Measurements from ENCODE around the gene CAPZA1. TPM values are rescaled to one million over a fixed set of nuclear protein-coding genes. Genes with fewer than 3 reads are reported as not detected.

CAPZA1 gene
- total and polyA plus RNA-seq, 4 experiments from 2014 or later = 149 to 296 (median 199) TPM

DNA sequence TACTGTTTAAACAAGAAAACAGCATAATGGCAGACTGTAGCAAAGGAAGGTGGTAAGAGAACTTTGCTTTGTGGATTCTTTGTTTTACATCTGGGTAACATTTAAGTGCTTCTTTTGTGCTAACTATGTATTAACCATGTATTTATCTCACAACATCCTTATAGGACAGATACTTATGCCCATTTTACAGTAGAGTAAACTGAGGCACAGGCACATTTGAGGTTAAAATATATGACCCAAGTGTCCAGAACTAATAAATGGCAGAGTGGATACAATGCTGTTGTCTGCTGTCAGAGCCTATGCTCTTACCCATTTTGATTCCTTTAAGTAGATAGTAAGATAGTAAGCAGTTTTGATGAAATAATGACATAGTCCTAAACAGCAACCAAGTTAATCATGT is 7.3 kb downstream of the CAPZA1 start:
- H3K36me3 ChIP-seq (ENCODE audit: insufficient read depth, low read length) = peaks cover 9% of the 10 kb centered on the region
- H3K27me3 Mint-ChIP-seq = no peaks in the 10 kb centered on the region
- peaks cover 41 to 61% of the 10 kb centered on the region in 2 donors for H3K36me3 Mint-ChIP-seq
- no peaks in the 10 kb centered on the region for H3K9me3 ChIP-seq (ENCODE audit: control insufficient read depth in 1 of 2, low read length in 2 of 2)
- no peak overlapping the region for H3K4me3 ChIP-seq (ENCODE audit: low read length in 2 of 2)
- CTCF ChIA-PET (ENCODE audit: partially characterized antibody) = no interaction called here
- H3K27ac Mint-ChIP-seq = peak overlapping the region in 4 of 7 donors; percentile 23 to 83 (median 64)
- intact Hi-C loops (cut with micrococcal nuclease) = no loop called here
- peaks cover 92% of the 10 kb centered on the region for H3K4me1 ChIP-seq (ENCODE audit: insufficient read depth, low read length)
- no peak overlapping the region for H3K27ac ChIP-seq (ENCODE audit: low read depth, low read length)
- POLR2A ChIA-PET (ENCODE audit: partially characterized antibody) = no interaction called here
- peaks cover 66 to 92% (median 81%) of the 10 kb centered on the region in 4 donors for H3K4me1 Mint-ChIP-seq
- H3K4me3 Mint-ChIP-seq = peak overlapping the region in 3 of 8 donors; percentile 10 to 42 (median 23)
- no peaks in the 10 kb centered on the region for H3K9me3 Mint-ChIP-seq
- DNase-seq = no peak
- no peaks in the 10 kb centered on the region for H3K27me3 ChIP-seq (ENCODE audit: insufficient read depth, low read length)

- no peaks in the 10 kb centered on the region for H3K27me3 Mint-ChIP-seq
- Histone ChIP-seq H3K9me3 (ENCODE audit: control insufficient read depth in 1 of 2, low read length in 2 of 2) (no peaks in the 10 kb centered on the region), H3K4me1 (ENCODE audit: insufficient read depth, low read length) (peaks cover 92% of the 10 kb centered on the region), H3K27ac (ENCODE audit: low read depth, low read length) (no peak overlapping the region), H3K36me3 (ENCODE audit: insufficient read depth, low read length) (peaks cover 9% of the 10 kb centered on the region), H3K27me3 (ENCODE audit: insufficient read depth, low read length) (no peaks in the 10 kb centered on the region), H3K4me3 (ENCODE audit: low read length in 2 of 2) (no peak overlapping the region)
- ChIA-PET CTCF (ENCODE audit: partially characterized antibody) (interaction anchor here (0.9 kb wide), 2 partner anchors 32 to 86 kb away, joined by 3 read pairs; no protein-coding TSS in a partner anchor), POLR2A (ENCODE audit: partially characterized antibody) (interaction anchor here (1.0 to 4.6 kb wide), 3 partner anchors 9 to 46 kb away, joined by 4 to 21 read pairs (median 11); partner anchors contain the start of genes CAPZA1, MOV10 and ST7L)
- DNase-seq = no peak
- H3K4me3 Mint-ChIP-seq = peak overlapping the region in 4 of 8 donors; percentile 22 to 76 (median 50)
- H3K36me3 Mint-ChIP-seq = peaks cover 41 to 64% of the 10 kb centered on the region in 2 donors
- peaks cover 69 to 92% (median 82%) of the 10 kb centered on the region in 4 donors for H3K4me1 Mint-ChIP-seq
- H3K27ac Mint-ChIP-seq = peak overlapping the region in 6 of 7 donors; percentile 5 to 73 (median 60)
- intact Hi-C loops (cut with micrococcal nuclease) = no loop called here
- H3K9me3 Mint-ChIP-seq = no peaks in the 10 kb centered on the region
These were observed 8.9 kb downstream of the CAPZA1 start for GRCh38 chr1:112628516-112628915.

- intact Hi-C loops (cut with micrococcal nuclease) = no loop called here
- no peak overlapping the region for H3K4me3 ChIP-seq (ENCODE audit: low read length in 2 of 2)
- Mint-ChIP-seq H3K27ac (peak overlapping the region in 5 of 7 donors; percentile 5 to 81 (median 60)), H3K9me3 (no peaks in the 10 kb centered on the region), H3K4me3 (peak overlapping the region in 6 of 8 donors; percentile 1 to 65 (median 24)), H3K36me3 (peaks cover 41 to 63% of the 10 kb centered on the region in 2 donors), H3K4me1 (peaks cover 74 to 94% (median 86%) of the 10 kb centered on the region in 4 donors), H3K27me3 (no peaks in the 10 kb centered on the region)
- POLR2A ChIA-PET (ENCODE audit: partially characterized antibody) = interaction anchor here (2.5 to 4.6 kb wide), 2 partner anchors 9 to 45 kb away, joined by 11 to 21 read pairs; partner anchors contain the start of genes CAPZA1, MOV10 and ST7L
- H3K4me1 ChIP-seq (ENCODE audit: insufficient read depth, low read length) = peaks cover 93% of the 10 kb centered on the region
- no peaks in the 10 kb centered on the region for H3K27me3 ChIP-seq (ENCODE audit: insufficient read depth, low read length)
- no peak overlapping the region for H3K27ac ChIP-seq (ENCODE audit: low read depth, low read length)
- peaks cover 9% of the 10 kb centered on the region for H3K36me3 ChIP-seq (ENCODE audit: insufficient read depth, low read length)
- CTCF ChIA-PET (ENCODE audit: partially characterized antibody) = interaction anchor here (1.5 kb wide), 1 partner anchor 86 kb away, joined by 3 read pairs; the partner anchor contains the start of gene PPM1J
- no peak for DNase-seq
- H3K9me3 ChIP-seq (ENCODE audit: control insufficient read depth in 1 of 2, low read length in 2 of 2) = no peaks in the 10 kb centered on the region
These were observed 9.6 kb downstream of the CAPZA1 start for GRCh38 chr1:112629256-112629655.

GRCh38 chr1:112633628-112634027 is 14.0 kb downstream of the CAPZA1 start:
- Mint-ChIP-seq H3K36me3 (peaks cover 27 to 42% of the 10 kb centered on the region in 2 donors), H3K27me3 (no peaks in the 10 kb centered on the region), H3K27ac (peak overlapping the region; percentile 48 to 92 (median 77)), H3K9me3 (no peaks in the 10 kb centered on the region), H3K4me1 (peaks cover 60 to 94% (median 76%) of the 10 kb centered on the region in 4 donors), H3K4me3 (peak overlapping the region in 7 of 8 donors; percentile 2 to 63 (median 45))
- H3K27ac ChIP-seq (ENCODE audit: low read depth, low read length) = no peak overlapping the region
- H3K9me3 ChIP-seq (ENCODE audit: control insufficient read depth in 1 of 2, low read length in 2 of 2) = no peaks in the 10 kb centered on the region
- H3K36me3 ChIP-seq (ENCODE audit: insufficient read depth, low read length) = peaks cover 9% of the 10 kb centered on the region
- H3K4me1 ChIP-seq (ENCODE audit: insufficient read depth, low read length) = peaks cover 91% of the 10 kb centered on the region
- ChIA-PET POLR2A (ENCODE audit: partially characterized antibody) (interaction anchor here (1.4 to 3.9 kb wide), 2 partner anchors 15 to 41 kb away, joined by 3 to 29 read pairs; partner anchors contain the start of genes CAPZA1, MOV10 and ST7L), CTCF (ENCODE audit: partially characterized antibody) (no interaction called here)
- no peaks in the 10 kb centered on the region for H3K27me3 ChIP-seq (ENCODE audit: insufficient read depth, low read length)
- no peak for DNase-seq
- intact Hi-C loops (cut with micrococcal nuclease) = loop anchor here (2.0 kb wide), 1 partner anchor 15 kb away; no protein-coding TSS in a partner anchor
- H3K4me3 ChIP-seq (ENCODE audit: low read length in 2 of 2) = no peak overlapping the region

DNA sequence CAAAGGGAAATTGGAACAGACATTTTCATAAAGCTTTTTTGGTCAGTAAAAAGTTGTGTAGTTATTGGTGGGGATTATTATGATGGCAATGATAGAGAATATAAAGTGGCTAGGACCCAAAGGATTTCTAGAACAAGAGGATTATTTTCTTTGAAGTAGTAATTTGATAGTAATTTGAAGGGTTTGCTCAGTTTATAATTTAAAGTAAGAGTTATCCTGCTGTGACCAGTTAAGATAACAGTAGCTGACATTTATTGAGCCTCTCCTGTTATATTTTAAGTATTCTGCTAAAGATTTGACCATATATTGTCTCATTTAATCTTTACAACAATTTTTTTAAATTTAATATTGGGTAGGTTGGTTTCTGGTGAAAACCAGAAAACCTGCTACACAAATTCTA is 14.7 kb downstream of the CAPZA1 start:
- peaks cover 87% of the 10 kb centered on the region for H3K4me1 ChIP-seq (ENCODE audit: insufficient read depth, low read length)
- peaks cover 9% of the 10 kb centered on the region for H3K36me3 ChIP-seq (ENCODE audit: insufficient read depth, low read length)
- H3K27ac ChIP-seq (ENCODE audit: low read depth, low read length) = no peak overlapping the region
- no peak overlapping the region for H3K4me3 ChIP-seq (ENCODE audit: low read length in 2 of 2)
- no peaks in the 10 kb centered on the region for H3K27me3 Mint-ChIP-seq
- H3K36me3 Mint-ChIP-seq = peaks cover 22 to 41% of the 10 kb centered on the region in 2 donors
- H3K9me3 ChIP-seq (ENCODE audit: control insufficient read depth in 1 of 2, low read length in 2 of 2) = no peaks in the 10 kb centered on the region
- no peak for DNase-seq
- intact Hi-C loops (cut with micrococcal nuclease) = loop anchor here (2.0 kb wide), 1 partner anchor 14 kb away; no protein-coding TSS in a partner anchor
- H3K9me3 Mint-ChIP-seq = no peaks in the 10 kb centered on the region
- ChIA-PET POLR2A (ENCODE audit: partially characterized antibody) (interaction anchor here (1.6 to 3.9 kb wide), 2 partner anchors 16 to 81 kb away, joined by 4 to 29 read pairs; partner anchors contain the start of genes CAPZA1, PPM1J and ST7L), CTCF (ENCODE audit: partially characterized antibody) (no interaction called here)
- peak overlapping the region in 6 of 8 donors; percentile 11 to 63 (median 36) for H3K4me3 Mint-ChIP-seq
- H3K27me3 ChIP-seq (ENCODE audit: insufficient read depth, low read length) = no peaks in the 10 kb centered on the region
- peak overlapping the region; percentile 26 to 92 (median 77) for H3K27ac Mint-ChIP-seq
- peaks cover 54 to 93% (median 72%) of the 10 kb centered on the region in 4 donors for H3K4me1 Mint-ChIP-seq

DNA sequence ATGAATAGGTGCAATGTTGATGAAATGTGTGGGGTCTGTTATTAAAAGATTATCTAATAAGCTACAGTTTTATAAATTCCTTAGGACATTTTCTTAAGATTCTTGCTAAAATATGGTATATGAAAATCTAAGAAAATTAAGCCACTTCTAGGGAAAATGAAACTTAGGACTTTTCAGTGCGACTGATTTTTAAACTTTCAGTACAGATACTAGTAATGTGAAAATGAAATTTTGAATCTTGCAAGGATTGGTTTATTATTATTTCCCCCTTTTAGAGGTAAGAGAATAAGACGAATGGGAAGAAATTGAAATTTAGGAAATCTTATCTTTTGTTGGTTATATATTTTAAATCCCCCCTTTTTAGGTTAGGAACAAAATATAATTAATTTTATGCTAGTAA is 16.4 kb downstream of the CAPZA1 start:
- POLR2A ChIA-PET (ENCODE audit: partially characterized antibody) = interaction anchor here (0.7 to 3.9 kb wide), 6 partner anchors 12 to 128 kb away, joined by 3 to 29 read pairs (median 4); partner anchors contain the start of genes CAPZA1, MOV10, PPM1J and ST7L
- H3K4me3 Mint-ChIP-seq = peak overlapping the region; percentile 4 to 80 (median 66)
- intact Hi-C loops (cut with micrococcal nuclease) = no loop called here
- H3K27me3 Mint-ChIP-seq = no peaks in the 10 kb centered on the region
- DNase-seq = no peak
- H3K36me3 ChIP-seq (ENCODE audit: insufficient read depth, low read length) = peaks cover 4% of the 10 kb centered on the region
- CTCF ChIA-PET (ENCODE audit: partially characterized antibody) = interaction anchor here (1.0 to 1.1 kb wide), 2 partner anchors 21 to 134 kb away, joined by 3 to 4 read pairs; no protein-coding TSS in a partner anchor
- no peaks in the 10 kb centered on the region for H3K9me3 Mint-ChIP-seq
- no peaks in the 10 kb centered on the region for H3K27me3 ChIP-seq (ENCODE audit: insufficient read depth, low read length)
- peaks cover 10 to 31% of the 10 kb centered on the region in 2 donors for H3K36me3 Mint-ChIP-seq
- no peaks in the 10 kb centered on the region for H3K9me3 ChIP-seq (ENCODE audit: control insufficient read depth in 1 of 2, low read length in 2 of 2)
- H3K4me3 ChIP-seq (ENCODE audit: low read length in 2 of 2) = no peak overlapping the region
- peaks cover 75% of the 10 kb centered on the region for H3K4me1 ChIP-seq (ENCODE audit: insufficient read depth, low read length)
- peaks cover 44 to 81% (median 60%) of the 10 kb centered on the region in 4 donors for H3K4me1 Mint-ChIP-seq
- peak overlapping the region; percentile 79 to 87 (median 84) for H3K27ac Mint-ChIP-seq
- H3K27ac ChIP-seq (ENCODE audit: low read depth, low read length) = peak overlapping the region; percentile 34

GRCh38 chr1:112636597-112637253 is 17.1 kb downstream of the CAPZA1 start:
- Histone ChIP-seq H3K4me1 (ENCODE audit: insufficient read depth, low read length) (peaks cover 68% of the 10 kb centered on the region), H3K4me3 (ENCODE audit: low read length in 2 of 2) (no peak overlapping the region), H3K27ac (ENCODE audit: low read depth, low read length) (peak overlapping the region; percentile 11), H3K36me3 (ENCODE audit: insufficient read depth, low read length) (no peaks in the 10 kb centered on the region), H3K9me3 (ENCODE audit: control insufficient read depth in 1 of 2, low read length in 2 of 2) (no peaks in the 10 kb centered on the region), H3K27me3 (ENCODE audit: insufficient read depth, low read length) (no peaks in the 10 kb centered on the region)
- H3K27ac Mint-ChIP-seq = peak overlapping the region; percentile 36 to 84 (median 78)
- no peak for DNase-seq
- H3K36me3 Mint-ChIP-seq = peaks cover 4 to 25% of the 10 kb centered on the region in 2 donors
- H3K27me3 Mint-ChIP-seq = no peaks in the 10 kb centered on the region
- H3K9me3 Mint-ChIP-seq = no peaks in the 10 kb centered on the region
- peak overlapping the region in 7 of 8 donors; percentile 10 to 65 (median 52) for H3K4me3 Mint-ChIP-seq
- intact Hi-C loops (cut with micrococcal nuclease) = no loop called here
- CTCF ChIA-PET (ENCODE audit: partially characterized antibody) = interaction anchor here (1.4 kb wide), 1 partner anchor 80 kb away, joined by 3 read pairs; no protein-coding TSS in a partner anchor
- H3K4me1 Mint-ChIP-seq = peaks cover 41 to 75% (median 54%) of the 10 kb centered on the region in 4 donors
- POLR2A ChIA-PET (ENCODE audit: partially characterized antibody) = interaction anchor here (0.7 to 3.9 kb wide), 8 partner anchors 12 to 128 kb away, joined by 3 to 29 read pairs (median 3); partner anchors contain the start of genes CAPZA1, MOV10, PPM1J and ST7L
